ENCODE data around the gene CTCF.

Gene CTCF

GRCh38 chr16:67679935-67680897 lies 117.9 kb downstream of the CTCF start:
- Histone ChIP-seq H3K36me3 (ENCODE audit: control insufficient read depth in 1 of 2, insufficient read depth in 2 of 2, low read depth in 1 of 2, low read length in 2 of 2) (peaks cover 27 to 40% of the 10 kb centered on the region in 2 experiments), H3K4ac (ENCODE audit: low read depth in 1 of 2, low read length in 2 of 2) (no peak overlapping the region), H3K4me3 (ENCODE audit: insufficient read depth in 1 of 2, low read depth in 1 of 2, low read length in 2 of 2) (no peak overlapping the region), H2AFZ (ENCODE audit: low read depth, low read length) (no peak overlapping the region), H3K14ac (ENCODE audit: low read length in 2 of 2) (no peak overlapping the region), H2BK15ac (ENCODE audit: low read depth, poor library complexity, severe bottlenecking) (no peak overlapping the region), H4K8ac (ENCODE audit: low read length) (no peak overlapping the region), H4K91ac (ENCODE audit: low read length) (no peak overlapping the region), H3K18ac (ENCODE audit: low read depth in 1 of 2, low read length in 2 of 2) (no peak overlapping the region), H3K23ac (ENCODE audit: low read length in 2 of 2) (no peak overlapping the region), H3K4me1 (ENCODE audit: control insufficient read depth, insufficient read depth, low read depth, low read length) (peaks cover 2% of the 10 kb centered on the region), H3K4me2 (ENCODE audit: low read length, poor library complexity, severe bottlenecking) (no peak overlapping the region), H3K27me3 (ENCODE audit: control insufficient read depth in 1 of 2, insufficient read depth in 1 of 2, low read length in 2 of 2) (no peaks in the 10 kb centered on the region), H3K79me1 (replicated peaks; ENCODE audit: low read length, poor library complexity, severe bottlenecking) (peaks cover 18% of the 10 kb centered on the region), H2BK5ac (ENCODE audit: low read depth, low read length, poor library complexity, severe bottlenecking) (no peak overlapping the region), H2AK5ac (ENCODE audit: low read length, severe bottlenecking) (no peak overlapping the region), H3K27ac (ENCODE audit: low read length, poor library complexity, severe bottlenecking) (no peak overlapping the region), H3K9me3 (ENCODE audit: control insufficient read depth, low read length) (no peaks in the 10 kb centered on the region), H3K9ac (ENCODE audit: low read length) (no peak overlapping the region), H2BK12ac (ENCODE audit: low read length in 2 of 2) (no peak overlapping the region), H2BK120ac (ENCODE audit: low read depth, low read length) (no peak overlapping the region)
- DNase-seq = no peak
- WGBS = 97% methylated on average over 8 of the region's 10 CpGs

- no peak overlapping the region for H3K9ac ChIP-seq (ENCODE audit: low read length)
These were observed 121.4 kb downstream of the CTCF start for GRCh38 chr16:67683767-67684166.

GRCh38 chr16:67685388-67686112 lies 123.2 kb downstream of the CTCF start:
- Histone ChIP-seq H3K4me3 (ENCODE audit: insufficient read depth in 1 of 2, low read depth in 1 of 2, low read length in 2 of 2) (no peak overlapping the region), H3K18ac (ENCODE audit: low read depth in 1 of 2, low read length in 2 of 2) (no peak overlapping the region), H3K27ac (ENCODE audit: low read length, poor library complexity, severe bottlenecking) (no peak overlapping the region), H4K8ac (ENCODE audit: low read length) (no peak overlapping the region), H2AK5ac (ENCODE audit: low read length, severe bottlenecking) (no peak overlapping the region), H3K4me1 (ENCODE audit: control insufficient read depth, insufficient read depth, low read depth, low read length) (peaks cover 2% of the 10 kb centered on the region), H3K9ac (ENCODE audit: low read length) (no peak overlapping the region), H2BK12ac (ENCODE audit: low read length in 2 of 2) (no peak overlapping the region), H3K4me2 (ENCODE audit: low read length, poor library complexity, severe bottlenecking) (no peak overlapping the region), H4K91ac (ENCODE audit: low read length) (no peak overlapping the region), H3K14ac (ENCODE audit: low read length in 2 of 2) (no peak overlapping the region), H2AFZ (ENCODE audit: low read depth, low read length) (no peak overlapping the region), H3K27me3 (ENCODE audit: control insufficient read depth in 1 of 2, insufficient read depth in 1 of 2, low read length in 2 of 2) (no peaks in the 10 kb centered on the region), H3K9me3 (ENCODE audit: control insufficient read depth, low read length) (no peaks in the 10 kb centered on the region), H3K79me1 (replicated peaks; ENCODE audit: low read length, poor library complexity, severe bottlenecking) (peaks cover 20% of the 10 kb centered on the region), H3K23ac (ENCODE audit: low read length in 2 of 2) (no peak overlapping the region), H2BK5ac (ENCODE audit: low read depth, low read length, poor library complexity, severe bottlenecking) (no peak overlapping the region), H2BK15ac (ENCODE audit: low read depth, poor library complexity, severe bottlenecking) (no peak overlapping the region), H3K4ac (ENCODE audit: low read depth in 1 of 2, low read length in 2 of 2) (no peak overlapping the region), H2BK120ac (ENCODE audit: low read depth, low read length) (no peak overlapping the region), H3K36me3 (ENCODE audit: control insufficient read depth in 1 of 2, insufficient read depth in 2 of 2, low read depth in 1 of 2, low read length in 2 of 2) (peaks cover 15 to 32% of the 10 kb centered on the region in 2 experiments)
- DNase-seq = no peak
- whole genome bisulfite sequencing = 96% methylated on average over 14 of the region's 17 CpGs

More at GRCh38 chr16:67683767-67684166, 121.4 kb downstream of the CTCF start:
- no peak overlapping the region for H3K4me2 ChIP-seq (ENCODE audit: low read length, poor library complexity, severe bottlenecking)
- no peak overlapping the region for H3K4me3 ChIP-seq (ENCODE audit: insufficient read depth in 1 of 2, low read depth in 1 of 2, low read length in 2 of 2)
- no peak overlapping the region for H3K27ac ChIP-seq (ENCODE audit: low read length, poor library complexity, severe bottlenecking)
- no peak overlapping the region for H3K23ac ChIP-seq (ENCODE audit: low read length in 2 of 2)
- DNase-seq = no peak
- no peak overlapping the region for H2BK120ac ChIP-seq (ENCODE audit: low read depth, low read length)
- no peak overlapping the region for H3K18ac ChIP-seq (ENCODE audit: low read depth in 1 of 2, low read length in 2 of 2)
- H2AK5ac ChIP-seq (ENCODE audit: low read length, severe bottlenecking) = no peak overlapping the region
- no peak overlapping the region for H2BK12ac ChIP-seq (ENCODE audit: low read length in 2 of 2)
- H3K27me3 ChIP-seq (ENCODE audit: control insufficient read depth in 1 of 2, insufficient read depth in 1 of 2, low read length in 2 of 2) = no peaks in the 10 kb centered on the region
- H3K79me1 ChIP-seq (replicated peaks; ENCODE audit: low read length, poor library complexity, severe bottlenecking) = peaks cover 22% of the 10 kb centered on the region
- no peak overlapping the region for H4K8ac ChIP-seq (ENCODE audit: low read length)
- 100% methylated on average over 1 of the region's 4 CpGs for WGBS
- peaks cover 2% of the 10 kb centered on the region for H3K4me1 ChIP-seq (ENCODE audit: control insufficient read depth, insufficient read depth, low read depth, low read length)
- no peak overlapping the region for H3K4ac ChIP-seq (ENCODE audit: low read depth in 1 of 2, low read length in 2 of 2)
- peaks cover 18 to 32% of the 10 kb centered on the region in 2 experiments for H3K36me3 ChIP-seq (ENCODE audit: control insufficient read depth in 1 of 2, insufficient read depth in 2 of 2, low read depth in 1 of 2, low read length in 2 of 2)
- H4K91ac ChIP-seq (ENCODE audit: low read length) = no peak overlapping the region
- H2AFZ ChIP-seq (ENCODE audit: low read depth, low read length) = no peak overlapping the region
- no peak overlapping the region for H2BK5ac ChIP-seq (ENCODE audit: low read depth, low read length, poor library complexity, severe bottlenecking)
- H3K9me3 ChIP-seq (ENCODE audit: control insufficient read depth, low read length) = no peaks in the 10 kb centered on the region
- H3K14ac ChIP-seq (ENCODE audit: low read length in 2 of 2) = no peak overlapping the region
- H2BK15ac ChIP-seq (ENCODE audit: low read depth, poor library complexity, severe bottlenecking) = no peak overlapping the region

Measured in mesenchymal stem cell (in vitro differentiated cells and primary cell).